BLaER1 (cell line): ENCODE measurements around the gene PTPRJ.

Source experiments
- H3K27ac ChIP-seq: shearing (Covaris generic); formaldehyde crosslinking; 2 replicates; pipeline ENCODE4 v1.8.1; 2022
- H3K27me3 ChIP-seq: shearing (Covaris generic); formaldehyde crosslinking; 2 replicates; pipeline ENCODE4 v1.8.1; 2022
- H3K36me3 ChIP-seq: shearing (Covaris generic); formaldehyde crosslinking; 2 replicates; pipeline ENCODE4 v1.8.1; 2022
- H3K4me1 ChIP-seq: shearing (Covaris generic); formaldehyde crosslinking; 2 replicates; pipeline ENCODE4 v1.8.1; 2022
- H3K4me2 ChIP-seq: shearing (Covaris generic); formaldehyde crosslinking; 2 replicates; pipeline ENCODE4 v1.8.1; 2022
- H3K4me3 ChIP-seq: shearing (Covaris generic); formaldehyde crosslinking; 2 replicates; pipeline ENCODE4 v1.8.1; 2022
- H3K9ac ChIP-seq: shearing (Covaris generic); formaldehyde crosslinking; 2 replicates; pipeline ENCODE4 v1.8.1; 2022
- H3K9me3 ChIP-seq: shearing (Covaris generic); formaldehyde crosslinking; 2 replicates; pipeline ENCODE4 v1.8.1; 2022
- H4K20me1 ChIP-seq: shearing (Covaris generic); formaldehyde crosslinking; 2 replicates; pipeline ENCODE4 v1.8.1; 2022
- Cebpa-rat ChIP-seq: shearing (Covaris generic); IDR thresholded peaks from 2 replicates; pipeline ENCODE4 v1.8.1; 2022

Gene PTPRJ

DNA sequence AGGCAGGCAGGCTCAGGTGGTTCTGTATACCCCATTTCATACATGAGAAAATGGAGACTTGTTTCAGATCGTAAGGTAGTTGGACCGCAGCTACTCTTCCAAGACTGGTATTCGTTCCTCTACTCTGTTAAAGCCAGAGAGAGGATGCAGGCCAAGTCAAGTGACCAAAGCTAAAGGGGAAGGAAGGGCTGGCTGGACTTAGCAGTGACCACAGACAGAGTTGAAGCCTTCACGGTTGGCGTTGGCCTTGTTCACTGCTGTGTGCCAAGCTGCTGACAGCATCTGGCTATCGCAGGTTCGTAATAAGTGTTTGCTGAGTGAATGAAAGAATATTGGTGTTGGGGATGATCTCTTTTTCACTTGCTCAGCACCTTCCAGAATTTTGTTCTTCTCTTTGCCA is 64.2 kb downstream of the PTPRJ start:
- Histone ChIP-seq H3K27ac (no peak overlapping the region), H3K4me2 (peak overlapping the region; percentile 52; the same call in 1 of the 2 replicates), H3K9me3 (no peaks in the 10 kb centered on the region), H4K20me1 (no peaks in the 10 kb centered on the region; the same call in 1 of the 2 replicates), H3K4me3 (no peak overlapping the region), H3K27me3 (no peaks in the 10 kb centered on the region), H3K9ac (no peak overlapping the region), H3K4me1 (peaks cover 31% of the 10 kb centered on the region), H3K36me3 (no peaks in the 10 kb centered on the region)
- TF ChIP-seq Cebpa-rat, result no peak

DNA sequence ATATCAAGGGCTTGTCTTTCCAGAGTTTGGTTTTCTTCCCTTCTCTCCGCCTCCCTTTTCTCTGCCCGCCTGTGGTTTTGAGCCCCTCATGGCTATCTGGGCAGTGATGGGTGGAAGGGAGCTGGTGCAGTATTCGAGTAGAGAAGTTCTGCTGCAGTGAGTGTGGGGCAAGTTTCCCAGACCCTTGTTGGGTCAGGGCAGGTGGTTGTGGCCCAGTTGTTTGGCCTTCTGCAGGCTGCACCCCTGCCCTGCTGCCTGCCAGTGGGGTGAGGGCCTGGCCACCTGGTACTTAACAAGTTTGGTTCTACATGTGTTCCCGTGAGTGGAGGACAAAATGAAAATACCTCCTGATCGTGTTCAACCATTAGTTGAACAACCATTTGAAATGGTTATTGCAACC is 65.2 kb downstream of the PTPRJ start:
- no peak overlapping the region for H3K4me3 ChIP-seq
- no peak overlapping the region for H3K9ac ChIP-seq
- H3K27ac ChIP-seq, result no peak overlapping the region
- H3K27me3 ChIP-seq, result no peaks in the 10 kb centered on the region
- no peak for TF ChIP-seq Cebpa-rat
- peaks cover 41% of the 10 kb centered on the region for H3K4me1 ChIP-seq
- H4K20me1 ChIP-seq, result no peaks in the 10 kb centered on the region; the same call in 1 of the 2 replicates
- no peak overlapping the region for H3K4me2 ChIP-seq
- no peaks in the 10 kb centered on the region for H3K9me3 ChIP-seq
- no peaks in the 10 kb centered on the region for H3K36me3 ChIP-seq

DNA sequence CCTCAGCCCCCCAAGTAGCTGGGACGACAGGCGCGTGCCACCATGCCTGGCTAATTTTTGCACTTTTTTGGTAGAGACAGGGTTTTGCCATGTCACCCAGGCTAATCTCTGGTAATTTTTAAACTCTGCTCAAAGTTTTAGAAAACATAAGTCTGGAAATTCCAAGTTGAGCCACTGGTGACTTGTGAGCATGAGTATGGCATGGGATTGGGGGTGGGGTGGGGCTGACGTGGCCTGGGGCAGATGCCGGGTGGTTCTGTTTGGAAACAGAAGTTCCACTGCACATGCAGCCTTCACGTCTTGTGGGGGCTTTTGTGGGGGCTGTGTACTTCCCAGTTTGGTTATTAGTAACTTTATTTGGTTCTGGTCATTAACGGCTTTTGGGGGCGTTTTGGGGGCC is 67.3 kb downstream of the PTPRJ start:
- peaks cover 50% of the 10 kb centered on the region for H3K4me1 ChIP-seq
- H3K36me3 ChIP-seq, result no peaks in the 10 kb centered on the region
- TF ChIP-seq Cebpa-rat, result no peak
- no peaks in the 10 kb centered on the region for H3K27me3 ChIP-seq
- H4K20me1 ChIP-seq, result no peaks in the 10 kb centered on the region; the same call in 1 of the 2 replicates
- H3K9me3 ChIP-seq, result no peaks in the 10 kb centered on the region
- no peak overlapping the region for H3K9ac ChIP-seq
- no peak overlapping the region for H3K4me3 ChIP-seq
- no peak overlapping the region for H3K27ac ChIP-seq
- no peak overlapping the region for H3K4me2 ChIP-seq

DNA sequence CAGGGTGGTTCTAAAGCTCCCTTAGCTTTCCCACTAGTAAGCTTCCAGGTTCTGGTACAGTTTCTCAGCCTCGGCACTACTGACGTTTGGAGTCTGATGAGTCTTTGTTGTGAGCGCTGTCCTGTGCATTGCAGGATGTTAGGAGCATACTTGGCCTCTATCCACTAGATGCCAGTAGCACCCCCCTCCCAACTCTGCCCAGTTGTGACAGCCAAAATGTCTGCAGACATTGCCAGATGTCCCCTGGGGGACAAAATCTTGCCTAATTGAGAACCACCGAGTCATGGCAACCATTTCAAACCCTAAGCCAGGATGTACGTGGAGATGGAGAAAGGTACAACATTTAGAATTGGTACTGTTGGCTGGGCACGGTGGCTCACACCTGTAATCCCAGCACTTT is 68.7 kb downstream of the PTPRJ start:
- Histone ChIP-seq H3K9ac (no peak overlapping the region), H3K4me2 (no peak overlapping the region), H4K20me1 (no peaks in the 10 kb centered on the region; the same call in 1 of the 2 replicates), H3K4me3 (no peak overlapping the region), H3K27me3 (no peaks in the 10 kb centered on the region), H3K4me1 (peaks cover 37% of the 10 kb centered on the region), H3K9me3 (no peaks in the 10 kb centered on the region), H3K36me3 (no peaks in the 10 kb centered on the region), H3K27ac (no peak overlapping the region)
- no peak for TF ChIP-seq Cebpa-rat

DNA sequence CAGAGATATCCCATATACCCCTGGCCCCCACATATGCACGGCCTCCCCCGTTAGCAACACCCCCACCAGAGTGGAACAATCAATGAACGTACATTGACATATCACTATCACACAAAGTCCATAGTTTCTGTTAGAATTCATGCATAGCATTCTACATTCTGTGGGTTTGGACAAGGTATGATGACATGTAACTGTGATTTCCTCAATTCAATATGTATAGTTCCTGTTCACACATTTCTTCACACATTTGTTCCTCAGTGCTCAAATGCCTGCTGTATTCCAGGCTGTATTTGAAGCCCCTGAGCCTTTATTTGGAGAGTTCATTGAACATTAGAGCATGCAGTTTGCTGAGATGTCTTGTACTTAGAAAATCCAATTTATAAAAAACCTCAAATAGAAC is 69.9 kb downstream of the PTPRJ start:
- no peak overlapping the region for H3K4me3 ChIP-seq
- peaks cover 43% of the 10 kb centered on the region for H3K4me1 ChIP-seq
- H3K27ac ChIP-seq, result no peak overlapping the region
- no peaks in the 10 kb centered on the region for H3K9me3 ChIP-seq
- H3K36me3 ChIP-seq, result no peaks in the 10 kb centered on the region
- peak overlapping the region; percentile 38 for H3K4me2 ChIP-seq
- no peaks in the 10 kb centered on the region for H3K27me3 ChIP-seq
- H4K20me1 ChIP-seq, result peaks cover 6% of the 10 kb centered on the region
- TF ChIP-seq Cebpa-rat, result no peak
- H3K9ac ChIP-seq, result no peak overlapping the region

DNA sequence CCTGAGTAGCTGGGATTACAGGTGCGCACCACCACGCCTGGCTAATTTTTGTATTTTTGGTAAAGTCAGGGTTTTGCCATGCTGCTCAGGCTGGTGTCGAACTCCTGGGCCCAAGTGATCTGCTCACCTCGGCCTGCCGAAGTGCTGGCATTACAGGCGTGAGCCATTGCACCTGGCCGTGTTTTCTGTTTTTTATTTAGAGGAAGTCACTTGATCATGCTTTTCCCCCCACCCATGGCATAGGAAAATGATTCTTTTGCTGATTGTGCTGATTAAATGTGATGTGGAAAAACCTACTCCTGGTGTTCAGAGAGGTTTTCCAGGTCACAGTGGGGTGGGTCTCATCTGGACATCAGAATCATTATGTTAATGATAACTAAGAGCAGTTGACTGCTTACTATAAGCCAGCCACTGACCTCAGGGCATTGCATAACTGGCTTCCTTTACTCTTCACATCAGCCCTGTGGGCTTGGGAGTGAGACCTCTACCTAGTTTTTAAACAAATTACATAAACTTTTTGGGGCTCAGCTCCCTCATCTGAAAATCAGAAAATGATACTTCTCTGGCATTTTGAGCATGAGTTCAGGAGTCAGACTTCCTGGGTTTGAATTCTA is 71.0 kb downstream of the PTPRJ start:
- H3K4me2 ChIP-seq, result no peak overlapping the region; the same call in 1 of the 2 replicates
- no peak overlapping the region for H3K9ac ChIP-seq
- H3K4me1 ChIP-seq, result peaks cover 53% of the 10 kb centered on the region
- TF ChIP-seq Cebpa-rat, result no peak
- no peak overlapping the region for H3K4me3 ChIP-seq
- no peaks in the 10 kb centered on the region for H3K36me3 ChIP-seq
- peaks cover 16% of the 10 kb centered on the region for H4K20me1 ChIP-seq
- H3K9me3 ChIP-seq, result no peaks in the 10 kb centered on the region
- H3K27ac ChIP-seq, result no peak overlapping the region
- H3K27me3 ChIP-seq, result no peaks in the 10 kb centered on the region

DNA sequence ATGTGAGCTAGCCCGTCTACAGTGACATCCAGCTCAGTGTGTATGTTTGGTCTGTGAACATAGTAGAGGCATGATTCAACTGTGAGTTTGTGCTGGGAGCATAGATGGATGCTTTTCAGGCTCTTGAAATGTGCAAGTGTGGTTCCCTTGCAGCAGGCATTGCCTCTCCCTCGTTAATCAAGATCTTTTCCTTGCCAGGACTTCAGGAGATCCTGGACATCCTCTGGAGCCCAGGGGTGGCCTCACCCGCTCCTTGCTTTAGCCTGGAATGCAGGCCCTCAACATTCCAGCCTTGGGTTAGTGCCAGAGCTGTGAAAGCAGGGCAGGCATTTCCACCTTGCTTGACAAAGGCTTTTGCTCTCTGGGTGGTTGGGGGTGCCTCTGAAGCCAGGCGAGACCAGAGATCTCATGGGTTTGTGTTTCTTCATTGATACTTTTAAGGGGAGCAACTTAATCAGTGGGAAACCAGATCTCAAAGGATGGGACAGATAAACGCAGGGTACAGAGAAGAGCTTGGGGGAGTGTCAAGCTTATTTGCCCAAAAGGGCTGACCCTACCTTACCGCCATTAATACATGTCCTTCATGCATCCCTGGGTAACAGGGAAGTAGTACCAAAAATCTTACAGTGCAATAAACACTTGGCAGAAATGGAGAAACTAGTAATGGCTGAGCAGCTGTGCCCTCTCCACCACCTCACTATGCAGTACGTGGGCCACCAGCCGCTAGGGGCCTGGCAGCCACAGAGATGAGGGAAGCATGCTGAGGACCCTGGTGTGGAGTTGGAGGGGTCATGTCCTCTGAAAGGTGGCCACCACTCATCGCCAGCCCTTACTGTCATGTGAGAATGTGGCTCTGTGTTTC is 72.1 kb downstream of the PTPRJ start:
- H3K4me2 ChIP-seq, result no peak overlapping the region
- no peak overlapping the region for H3K9ac ChIP-seq
- H4K20me1 ChIP-seq, result peaks cover 27% of the 10 kb centered on the region
- no peak overlapping the region for H3K27ac ChIP-seq
- peaks cover 53% of the 10 kb centered on the region for H3K4me1 ChIP-seq
- TF ChIP-seq Cebpa-rat, result no peak
- H3K27me3 ChIP-seq, result no peaks in the 10 kb centered on the region
- H3K9me3 ChIP-seq, result no peaks in the 10 kb centered on the region
- H3K36me3 ChIP-seq, result no peaks in the 10 kb centered on the region
- no peak overlapping the region for H3K4me3 ChIP-seq

DNA sequence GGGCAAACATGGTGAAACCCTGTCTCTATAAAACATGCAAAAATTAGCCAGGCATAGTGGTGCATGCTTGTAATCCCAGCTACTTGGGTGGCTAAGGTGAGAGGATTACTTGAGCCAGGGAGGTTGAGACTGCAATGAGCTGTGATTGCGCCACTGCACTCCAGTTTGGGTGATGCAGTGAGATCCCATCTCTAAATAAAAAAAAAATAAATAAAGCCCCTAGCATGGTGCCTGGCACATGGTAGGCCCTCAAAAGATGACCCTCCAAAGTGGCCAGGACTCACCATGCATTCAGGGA is 74.6 kb downstream of the PTPRJ start:
- TF ChIP-seq Cebpa-rat, result no peak
- Histone ChIP-seq H3K4me1 (peaks cover 40% of the 10 kb centered on the region), H4K20me1 (peaks cover 34% of the 10 kb centered on the region), H3K4me2 (peak overlapping the region; percentile 66), H3K27me3 (no peaks in the 10 kb centered on the region), H3K9me3 (no peaks in the 10 kb centered on the region), H3K9ac (no peak overlapping the region), H3K36me3 (no peaks in the 10 kb centered on the region), H3K4me3 (no peak overlapping the region), H3K27ac (no peak overlapping the region)

DNA sequence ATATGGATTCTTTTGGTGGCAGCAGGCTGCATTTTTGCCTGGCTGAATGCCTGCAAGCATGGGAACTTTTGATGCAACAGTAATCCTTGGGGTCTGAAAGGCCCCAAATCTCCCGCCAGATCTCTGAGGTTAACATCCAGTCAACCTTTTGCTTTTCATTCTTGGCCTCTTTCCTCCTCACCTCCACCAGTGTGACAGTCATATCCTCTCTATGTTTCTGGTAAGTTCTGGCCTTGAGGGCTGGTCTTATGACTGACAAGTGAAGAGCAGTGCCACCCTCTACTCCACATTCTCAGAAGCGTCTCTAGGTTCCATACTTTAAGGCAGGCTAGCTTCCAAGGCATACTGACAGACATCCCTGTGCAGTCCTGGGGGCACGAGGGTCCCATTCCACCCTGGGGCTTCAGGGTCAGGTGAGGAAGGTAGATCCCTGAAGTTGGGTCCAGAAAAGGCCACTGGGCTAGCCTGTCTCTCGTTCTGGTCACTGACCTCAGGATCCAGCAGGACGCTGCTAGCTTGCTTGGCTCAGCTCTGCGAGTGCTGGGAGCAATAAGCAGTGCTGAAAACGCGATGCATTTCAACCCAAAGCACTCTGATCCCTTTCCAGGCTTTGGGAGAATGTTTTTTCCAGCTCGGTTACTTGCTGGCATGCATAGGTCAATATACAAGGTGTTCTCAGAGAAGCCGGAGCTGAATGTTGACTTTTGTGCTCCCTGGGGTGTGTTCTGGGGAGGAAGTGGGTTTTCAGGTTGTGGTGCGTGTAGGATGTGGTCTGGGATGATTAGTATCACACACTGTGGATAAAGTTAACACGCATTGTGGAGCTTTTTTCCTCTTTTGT is 75.2 kb downstream of the PTPRJ start:
- H3K4me2 ChIP-seq, result peak overlapping the region; percentile 66
- H3K27ac ChIP-seq, result no peak overlapping the region

More for the DNA sequence above, 75.2 kb downstream of the PTPRJ start:
- no peak for TF ChIP-seq Cebpa-rat
- Histone ChIP-seq H3K9me3 (no peaks in the 10 kb centered on the region), H3K36me3 (no peaks in the 10 kb centered on the region), H4K20me1 (peaks cover 34% of the 10 kb centered on the region), H3K4me3 (no peak overlapping the region), H3K9ac (no peak overlapping the region), H3K27me3 (no peaks in the 10 kb centered on the region), H3K4me1 (peaks cover 34% of the 10 kb centered on the region)
